ENCODE data around the gene EWSR1. TPM values are rescaled to one million over a fixed set of nuclear protein-coding genes. Genes with fewer than 3 reads are reported as not detected.
A peak's percentile ranks its signal among the peaks of the same experiment; 100 is the strongest.

EWSR1 gene
- total RNA-seq, 1 donor: 139 TPM

DNA sequence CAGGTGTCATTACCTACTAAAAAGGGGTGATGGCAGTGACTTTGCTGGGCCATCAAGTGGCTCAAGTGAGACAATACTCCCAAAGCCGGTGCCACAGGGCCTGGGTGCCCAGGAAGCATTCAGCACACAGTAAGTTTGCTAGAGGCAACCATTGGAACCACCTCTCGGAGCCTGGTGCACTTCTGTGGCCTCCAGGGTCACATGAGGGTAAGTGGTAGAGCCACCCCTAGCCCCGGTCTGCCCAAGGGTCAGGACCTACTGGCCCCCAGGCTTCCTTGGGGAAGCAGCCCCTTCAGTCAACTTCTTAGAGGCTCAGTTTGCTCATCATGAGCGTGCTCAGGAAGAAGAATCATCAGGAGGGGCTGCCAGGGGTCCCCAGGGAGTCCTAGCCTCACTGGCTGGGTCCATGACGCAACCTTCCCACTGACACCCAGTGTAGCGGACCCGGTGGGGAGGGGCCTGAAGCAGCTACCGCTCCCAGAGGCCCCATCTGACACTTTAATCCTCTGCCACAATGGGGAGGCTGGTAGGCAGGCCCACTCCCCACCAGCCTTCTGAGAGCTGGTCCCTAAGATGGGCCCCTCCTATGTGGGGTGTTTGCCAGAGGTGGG lies 64.9 kb downstream of the EWSR1 start:
- Histone ChIP-seq H3K9me3 (ENCODE audit: low read depth, low read length) (no peaks in the 10 kb centered on the region), H2AFZ (ENCODE audit: low read length) (no peak overlapping the region), H3K36me3 (ENCODE audit: insufficient read depth, low read length) (peaks cover 26% of the 10 kb centered on the region), H3K4me3 (ENCODE audit: insufficient read depth, low read length) (no peak overlapping the region), H3K27ac (ENCODE audit: low read depth, low read length) (no peak overlapping the region), H3K4me1 (ENCODE audit: insufficient read depth, low read length) (no peaks in the 10 kb centered on the region), H3K79me2 (ENCODE audit: insufficient read depth, low read length) (no peaks in the 10 kb centered on the region), H4K20me1 (ENCODE audit: insufficient read depth, low read length) (peaks cover 3% of the 10 kb centered on the region), H3K4me2 (ENCODE audit: insufficient read depth, low read length) (no peak overlapping the region), H3K27me3 (ENCODE audit: insufficient read depth, low read length) (no peaks in the 10 kb centered on the region)
- TF ChIP-seq, protein P1, sequence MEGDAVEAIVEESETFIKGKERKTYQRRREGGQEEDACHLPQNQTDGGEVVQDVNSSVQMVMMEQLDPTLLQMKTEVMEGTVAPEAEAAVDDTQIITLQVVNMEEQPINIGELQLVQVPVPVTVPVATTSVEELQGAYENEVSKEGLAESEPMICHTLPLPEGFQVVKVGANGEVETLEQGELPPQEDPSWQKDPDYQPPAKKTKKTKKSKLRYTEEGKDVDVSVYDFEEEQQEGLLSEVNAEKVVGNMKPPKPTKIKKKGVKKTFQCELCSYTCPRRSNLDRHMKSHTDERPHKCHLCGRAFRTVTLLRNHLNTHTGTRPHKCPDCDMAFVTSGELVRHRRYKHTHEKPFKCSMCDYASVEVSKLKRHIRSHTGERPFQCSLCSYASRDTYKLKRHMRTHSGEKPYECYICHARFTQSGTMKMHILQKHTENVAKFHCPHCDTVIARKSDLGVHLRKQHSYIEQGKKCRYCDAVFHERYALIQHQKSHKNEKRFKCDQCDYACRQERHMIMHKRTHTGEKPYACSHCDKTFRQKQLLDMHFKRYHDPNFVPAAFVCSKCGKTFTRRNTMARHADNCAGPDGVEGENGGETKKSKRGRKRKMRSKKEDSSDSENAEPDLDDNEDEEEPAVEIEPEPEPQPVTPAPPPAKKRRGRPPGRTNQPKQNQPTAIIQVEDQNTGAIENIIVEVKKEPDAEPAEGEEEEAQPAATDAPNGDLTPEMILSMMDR (IDR thresholded peaks at IDR 0.05; ENCODE audit: extremely low read depth, low read depth, low read length): no peak
- peak; percentile 74 for DNase-seq (ENCODE audit: insufficient read length, low spot score, missing footprints)

DNA sequence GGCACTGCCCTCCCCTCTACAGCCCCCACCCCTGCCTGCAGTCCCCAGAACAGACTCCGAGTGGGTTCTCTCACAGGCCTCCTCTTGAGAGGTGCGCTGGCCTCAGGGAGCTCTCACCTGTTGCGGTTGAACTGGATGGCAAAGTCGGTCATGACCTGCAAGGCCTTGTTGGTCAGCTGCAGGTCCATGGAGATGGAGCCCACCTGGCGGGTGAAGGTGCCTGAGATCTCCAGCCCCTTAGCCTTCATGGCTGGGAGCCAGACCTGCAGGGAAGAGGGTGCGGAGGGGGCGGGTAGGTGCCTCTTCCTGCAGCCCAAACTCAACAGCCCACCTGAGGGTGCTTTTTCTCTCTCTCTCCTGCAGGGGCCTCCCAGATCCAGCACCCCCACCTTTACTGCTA lies 66.1 kb downstream of the EWSR1 start:
- no peaks in the 10 kb centered on the region for H3K79me2 ChIP-seq (ENCODE audit: insufficient read depth, low read length)
- no peaks in the 10 kb centered on the region for H3K9me3 ChIP-seq (ENCODE audit: low read depth, low read length)
- DNase-seq (ENCODE audit: insufficient read length, low spot score, missing footprints): peak; percentile 25
- H3K4me2 ChIP-seq (ENCODE audit: insufficient read depth, low read length): no peak overlapping the region
- no peaks in the 10 kb centered on the region for H3K4me1 ChIP-seq (ENCODE audit: insufficient read depth, low read length)
- TF ChIP-seq, protein P1 (IDR thresholded peaks at IDR 0.05; ENCODE audit: extremely low read depth, low read depth, low read length): no peak
- H2AFZ ChIP-seq (ENCODE audit: low read length): no peak overlapping the region
- no peaks in the 10 kb centered on the region for H3K27me3 ChIP-seq (ENCODE audit: insufficient read depth, low read length)
- H3K27ac ChIP-seq (ENCODE audit: low read depth, low read length): no peak overlapping the region
- peaks cover 3% of the 10 kb centered on the region for H4K20me1 ChIP-seq (ENCODE audit: insufficient read depth, low read length)
- peaks cover 34% of the 10 kb centered on the region for H3K36me3 ChIP-seq (ENCODE audit: insufficient read depth, low read length)
- H3K4me3 ChIP-seq (ENCODE audit: insufficient read depth, low read length): no peak overlapping the region

DNA sequence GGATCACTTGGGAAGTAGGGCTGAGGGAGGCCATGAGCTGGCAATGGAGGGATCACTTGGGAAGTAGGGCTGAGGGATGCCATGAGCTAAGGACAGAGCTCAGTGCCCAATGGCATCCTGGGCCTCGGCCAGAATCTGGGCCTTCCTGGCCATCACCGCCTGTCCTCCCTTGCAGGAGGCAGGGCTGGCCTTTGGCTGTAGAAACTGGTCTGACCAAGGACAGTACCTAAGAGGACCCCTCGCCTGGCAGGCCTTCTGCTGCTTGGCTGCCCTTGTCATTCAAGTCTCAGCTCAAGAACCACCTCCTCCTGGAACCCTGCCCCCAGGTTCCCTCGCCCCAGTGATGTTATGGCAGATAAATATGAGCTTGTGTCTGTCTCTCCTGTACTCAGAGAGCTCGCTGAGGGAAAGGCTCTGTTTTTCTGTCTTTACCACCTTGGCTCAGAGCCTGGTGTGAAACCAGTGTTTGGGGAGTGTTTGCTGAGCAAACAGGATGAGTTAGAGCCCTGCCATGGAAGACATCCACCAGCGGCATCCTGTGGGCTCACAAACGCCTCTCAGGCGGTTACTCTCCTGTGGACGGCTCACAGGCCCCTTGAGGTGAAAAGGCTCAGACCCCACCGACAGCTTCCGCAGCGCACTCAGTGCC lies 66.8 kb downstream of the EWSR1 start:
- Histone ChIP-seq H3K4me3 (ENCODE audit: insufficient read depth, low read length) (no peak overlapping the region), H3K4me2 (ENCODE audit: insufficient read depth, low read length) (no peak overlapping the region), H3K36me3 (ENCODE audit: insufficient read depth, low read length) (peaks cover 34% of the 10 kb centered on the region), H3K79me2 (ENCODE audit: insufficient read depth, low read length) (no peaks in the 10 kb centered on the region), H2AFZ (ENCODE audit: low read length) (no peak overlapping the region), H3K9me3 (ENCODE audit: low read depth, low read length) (no peaks in the 10 kb centered on the region), H3K27ac (ENCODE audit: low read depth, low read length) (no peak overlapping the region), H4K20me1 (ENCODE audit: insufficient read depth, low read length) (peaks cover 3% of the 10 kb centered on the region), H3K4me1 (ENCODE audit: insufficient read depth, low read length) (no peaks in the 10 kb centered on the region), H3K27me3 (ENCODE audit: insufficient read depth, low read length) (no peaks in the 10 kb centered on the region)
- DNase-seq (ENCODE audit: insufficient read length, low spot score, missing footprints): peak; percentile 77
- TF ChIP-seq, protein P1 (IDR thresholded peaks at IDR 0.05; ENCODE audit: extremely low read depth, low read depth, low read length): no peak

GRCh38 chr22:29335656-29336055 lies 67.6 kb downstream of the EWSR1 start:
- Histone ChIP-seq H3K4me2 (ENCODE audit: insufficient read depth, low read length) (no peak overlapping the region), H4K20me1 (ENCODE audit: insufficient read depth, low read length) (peaks cover 6% of the 10 kb centered on the region), H3K4me1 (ENCODE audit: insufficient read depth, low read length) (no peaks in the 10 kb centered on the region), H3K27me3 (ENCODE audit: insufficient read depth, low read length) (no peaks in the 10 kb centered on the region), H3K79me2 (ENCODE audit: insufficient read depth, low read length) (no peaks in the 10 kb centered on the region), H3K36me3 (ENCODE audit: insufficient read depth, low read length) (peaks cover 37% of the 10 kb centered on the region), H3K4me3 (ENCODE audit: insufficient read depth, low read length) (no peak overlapping the region), H3K9me3 (ENCODE audit: low read depth, low read length) (no peaks in the 10 kb centered on the region), H3K27ac (ENCODE audit: low read depth, low read length) (no peak overlapping the region), H2AFZ (ENCODE audit: low read length) (no peak overlapping the region)
- TF ChIP-seq, protein P1 (IDR thresholded peaks at IDR 0.05; ENCODE audit: extremely low read depth, low read depth, low read length): no peak
- peak; percentile 65 for DNase-seq (ENCODE audit: insufficient read length, low spot score, missing footprints)
